Upper lobe of right lung (tissue), 1 donor: ENCODE measurements around the gene TRA2B. TPM values are rescaled to one million over a fixed set of nuclear protein-coding genes. Genes with fewer than 3 reads are reported as not detected.

ENCODE experiments used
- ATAC-seq: fragments of 200-7000 bp; cut with Tn5 transposase; one replicate; pipeline ENCODE4 v1.9.1; 2020; ENCODE audit warnings: mild to moderate bottlenecking, moderate library complexity
- DNase-seq: peaks from one replicate; pipeline ENCODE4 v3.0.0-alpha.2; 2020
- H3K27ac ChIP-seq: fragments of 200-600 bp; one replicate; pipeline ENCODE4 v1.8.0; 2022
- H3K27me3 ChIP-seq: fragments of 200-600 bp; one replicate; pipeline ENCODE4 v1.8.0; 2022; ENCODE audit warnings: mild to moderate bottlenecking
- H3K36me3 ChIP-seq: fragments of 200-600 bp; one replicate; pipeline ENCODE4 v1.8.0; 2022
- H3K4me1 ChIP-seq: fragments of 200-600 bp; one replicate; pipeline ENCODE4 v1.8.0; 2022
- H3K4me3 ChIP-seq: fragments of 200-600 bp; one replicate; pipeline ENCODE4 v1.8.0; 2022; ENCODE audit warnings: mild to moderate bottlenecking
- H3K9me3 ChIP-seq: fragments of 200-600 bp; one replicate; pipeline ENCODE4 v1.8.0; 2022
- intact Hi-C: fragments of 100-400 bp; cut with DNase I; formaldehyde crosslinking; loops from one replicate; pipeline ENCODE4 v1.11.0; 2022
- long read RNA-seq: library from polyadenylated mRNA; unstranded; transcript quantifications from one replicate; pipeline ENCODE4 v2.0.0, GENCODE V29; 2021
- total RNA-seq: library from RNA; stranded (reverse); fragmentation: NEBNext Ultra II Directional; extraction: Animal tissue kit (Norgen Biotek cat#: 25700); gene quantifications from one replicate; pipeline ENCODE4 v1.2.1, GENCODE V29; 2021
- TF ChIP-seq, protein P1 (sequence below): fragments of 200-600 bp; IDR thresholded peaks from one replicate; pipeline ENCODE4 v1.8.0; 2022; ENCODE audit warnings: antibody characterized with exemption
- donor health status: DM: no; HTN: yes; CAD: no; lungs with severe emphysema.

Gene TRA2B
- 92.7 TPM for total RNA-seq
- long read RNA-seq, full-length matches to known transcripts = 24 of 29 reads
- long read RNA-seq, partial matches to known transcripts = 1 of 29 reads
- long read RNA-seq, other reads (novel, unspliced or antisense) = 4 of 29 reads

DNA sequence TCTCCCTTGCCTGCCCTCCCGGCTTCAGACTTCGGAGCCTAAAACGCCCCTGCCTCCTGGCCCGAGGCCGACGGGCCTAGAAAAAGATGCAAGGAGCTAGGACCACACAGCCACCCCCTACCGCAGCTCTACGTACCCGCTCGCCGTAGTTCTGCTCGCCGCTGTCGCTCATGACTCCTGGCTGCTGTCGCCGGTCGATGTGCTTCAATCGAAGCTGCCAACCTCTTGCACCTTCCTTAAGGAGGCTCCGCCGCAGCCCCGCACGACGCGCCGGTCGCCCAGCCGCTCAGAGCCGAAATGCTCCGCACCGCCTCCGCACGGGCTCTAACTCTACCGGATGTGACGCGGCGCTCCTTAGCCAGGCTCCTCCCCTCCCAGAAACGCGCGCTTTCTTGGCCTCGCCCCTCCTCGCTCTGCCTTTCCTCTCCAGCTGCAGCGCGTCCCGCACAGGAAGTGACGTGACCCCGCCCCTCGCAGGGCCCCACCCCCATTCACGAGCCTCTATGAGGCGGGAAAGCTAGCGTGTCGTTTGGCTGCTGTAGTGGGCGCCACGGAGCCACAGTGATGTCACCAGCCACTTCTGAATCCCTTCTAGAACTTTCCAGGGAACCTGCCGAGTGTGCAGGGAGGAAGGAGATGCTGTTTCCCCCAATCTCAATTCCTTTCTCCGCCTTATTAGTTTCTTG is at the start of gene TRA2B:
Gene TRA2B, minus strand, starts transcription at position 326 of the 686 bp plus-strand sequence. Its CDS starts 154 bp downstream, at position 172.
- Histone ChIP-seq H3K36me3 (no peaks in the 10 kb centered on the region), H3K9me3 (no peaks in the 10 kb centered on the region), H3K4me3 (peak within 1 kb of the TSS; percentile 78), H3K4me1 (peaks cover 23% of the 10 kb centered on the region), H3K27ac (peak within 1 kb of the TSS; percentile 99), H3K27me3 (no peaks in the 10 kb centered on the region)
- intact Hi-C loops = no loop called here
- DNase-seq = peak; percentile 99
- TF ChIP-seq, protein P1, sequence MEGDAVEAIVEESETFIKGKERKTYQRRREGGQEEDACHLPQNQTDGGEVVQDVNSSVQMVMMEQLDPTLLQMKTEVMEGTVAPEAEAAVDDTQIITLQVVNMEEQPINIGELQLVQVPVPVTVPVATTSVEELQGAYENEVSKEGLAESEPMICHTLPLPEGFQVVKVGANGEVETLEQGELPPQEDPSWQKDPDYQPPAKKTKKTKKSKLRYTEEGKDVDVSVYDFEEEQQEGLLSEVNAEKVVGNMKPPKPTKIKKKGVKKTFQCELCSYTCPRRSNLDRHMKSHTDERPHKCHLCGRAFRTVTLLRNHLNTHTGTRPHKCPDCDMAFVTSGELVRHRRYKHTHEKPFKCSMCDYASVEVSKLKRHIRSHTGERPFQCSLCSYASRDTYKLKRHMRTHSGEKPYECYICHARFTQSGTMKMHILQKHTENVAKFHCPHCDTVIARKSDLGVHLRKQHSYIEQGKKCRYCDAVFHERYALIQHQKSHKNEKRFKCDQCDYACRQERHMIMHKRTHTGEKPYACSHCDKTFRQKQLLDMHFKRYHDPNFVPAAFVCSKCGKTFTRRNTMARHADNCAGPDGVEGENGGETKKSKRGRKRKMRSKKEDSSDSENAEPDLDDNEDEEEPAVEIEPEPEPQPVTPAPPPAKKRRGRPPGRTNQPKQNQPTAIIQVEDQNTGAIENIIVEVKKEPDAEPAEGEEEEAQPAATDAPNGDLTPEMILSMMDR = peak; percentile 47
- ATAC-seq = peak; percentile 98

DNA sequence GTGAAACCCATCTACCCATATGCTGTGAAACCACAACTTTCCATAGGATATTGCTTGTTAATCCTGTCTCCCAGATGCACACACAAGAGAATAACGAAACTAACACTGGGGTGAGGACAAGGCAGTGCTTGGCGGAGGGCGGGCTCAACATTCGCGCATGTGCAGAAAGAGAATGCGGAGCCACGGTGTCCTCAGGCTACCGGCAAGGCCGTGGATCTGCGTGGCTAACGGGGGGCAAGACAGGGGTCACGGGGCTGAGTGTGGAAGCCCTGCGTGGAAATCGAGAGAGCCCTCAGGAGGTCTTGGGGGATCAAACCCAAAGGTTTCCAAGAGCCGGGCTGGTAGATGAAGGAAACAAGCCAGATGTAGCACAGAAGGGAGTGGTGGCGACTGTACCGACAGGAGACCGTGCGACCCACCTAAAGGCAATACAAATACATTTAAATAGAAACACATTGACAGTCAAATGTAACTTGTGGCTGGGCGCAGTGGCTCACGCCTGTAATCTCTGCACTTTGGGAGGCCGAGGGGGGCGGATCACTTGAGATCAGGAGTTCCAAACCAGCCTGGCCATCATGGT is 48.5 kb upstream of the TRA2B start:
- H3K4me1 ChIP-seq = peaks cover 4% of the 10 kb centered on the region
- DNase-seq (no peak), ATAC-seq (no peak)
- intact Hi-C loops = loop anchor here (10.0 kb wide), 2 partner anchors 259 to 549 kb away; no protein-coding TSS in a partner anchor
- TF ChIP-seq, protein P1 = no peak
- H3K4me3 ChIP-seq = no peak overlapping the region
- H3K36me3 ChIP-seq = no peaks in the 10 kb centered on the region
- H3K27me3 ChIP-seq = peaks cover 5% of the 10 kb centered on the region
- H3K9me3 ChIP-seq = no peaks in the 10 kb centered on the region
- no peak overlapping the region for H3K27ac ChIP-seq

DNA sequence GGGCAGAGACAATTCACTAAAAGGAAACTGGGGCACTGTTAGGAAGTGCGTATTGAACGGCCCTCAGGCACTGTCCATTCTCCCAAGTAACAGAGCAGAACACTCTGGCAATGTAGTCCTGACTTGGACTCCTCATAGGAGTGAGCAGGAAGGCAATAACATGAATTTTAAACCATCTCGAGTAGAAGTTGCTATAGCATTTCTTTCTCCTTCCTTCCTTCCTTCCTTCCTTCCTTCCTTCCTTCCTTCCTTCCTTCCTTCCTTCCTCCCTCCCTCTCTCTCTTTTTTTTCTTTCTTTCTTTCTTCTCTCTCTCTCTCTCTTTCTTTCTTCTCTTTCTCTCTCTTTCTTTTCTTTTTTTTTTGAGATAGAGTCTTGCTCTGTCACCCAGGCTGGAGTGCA is 46.4 kb upstream of the TRA2B start:
- Histone ChIP-seq H3K27me3 (peaks cover 5% of the 10 kb centered on the region), H3K27ac (no peak overlapping the region)

DNA sequence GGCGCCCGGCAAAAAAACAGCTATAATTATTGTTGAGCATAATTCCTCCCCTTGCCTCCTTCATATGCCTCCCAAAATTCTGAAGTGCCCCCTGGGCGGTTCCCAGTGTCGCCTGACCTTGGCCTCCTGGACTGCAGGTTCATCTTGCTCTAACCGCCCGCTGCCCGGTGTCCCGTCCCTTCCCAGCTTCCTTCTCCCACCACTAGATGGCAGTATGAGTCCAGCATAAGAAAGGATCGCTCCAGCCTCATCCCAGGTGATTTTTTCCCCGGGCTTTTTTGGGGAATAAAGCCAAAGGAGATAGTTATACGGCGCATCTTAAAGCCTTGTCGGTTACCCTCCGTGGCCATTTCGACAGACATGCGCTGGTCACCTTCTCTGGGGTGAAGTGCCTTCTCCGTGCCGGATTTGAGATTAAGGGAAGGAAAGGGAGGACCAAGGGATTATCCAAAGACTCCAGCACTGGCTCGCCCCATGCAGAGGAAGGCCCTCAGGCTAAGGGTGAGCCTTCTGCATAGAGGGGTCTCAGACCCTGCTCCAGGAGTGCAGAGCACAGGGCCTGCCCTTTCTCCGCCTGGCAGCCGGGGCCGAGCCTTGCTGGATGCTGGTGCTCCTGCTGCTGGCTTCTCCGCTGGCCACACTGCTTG is 45.8 kb upstream of the TRA2B start:
- intact Hi-C loops = loop anchor here (10.0 kb wide), 2 partner anchors 261 to 551 kb away; no protein-coding TSS in a partner anchor
- ATAC-seq = peak; percentile 97
- Histone ChIP-seq H3K36me3 (no peaks in the 10 kb centered on the region), H3K9me3 (no peaks in the 10 kb centered on the region), H3K27ac (no peak overlapping the region), H3K4me1 (peaks cover 4% of the 10 kb centered on the region), H3K4me3 (no peak overlapping the region), H3K27me3 (peaks cover 5% of the 10 kb centered on the region)
- peak; percentile 71 for DNase-seq
- TF ChIP-seq, protein P1 = peak; percentile 94

More for the DNA sequence above, 46.4 kb upstream of the TRA2B start:
- H3K4me1 ChIP-seq = peaks cover 4% of the 10 kb centered on the region
- intact Hi-C loops = loop anchor here (10.0 kb wide), 2 partner anchors 261 to 551 kb away; no protein-coding TSS in a partner anchor
- DNase-seq = no peak
- no peaks in the 10 kb centered on the region for H3K9me3 ChIP-seq
- H3K36me3 ChIP-seq = no peaks in the 10 kb centered on the region
- no peak for ATAC-seq
- no peak overlapping the region for H3K4me3 ChIP-seq
- TF ChIP-seq, protein P1 = no peak

DNA sequence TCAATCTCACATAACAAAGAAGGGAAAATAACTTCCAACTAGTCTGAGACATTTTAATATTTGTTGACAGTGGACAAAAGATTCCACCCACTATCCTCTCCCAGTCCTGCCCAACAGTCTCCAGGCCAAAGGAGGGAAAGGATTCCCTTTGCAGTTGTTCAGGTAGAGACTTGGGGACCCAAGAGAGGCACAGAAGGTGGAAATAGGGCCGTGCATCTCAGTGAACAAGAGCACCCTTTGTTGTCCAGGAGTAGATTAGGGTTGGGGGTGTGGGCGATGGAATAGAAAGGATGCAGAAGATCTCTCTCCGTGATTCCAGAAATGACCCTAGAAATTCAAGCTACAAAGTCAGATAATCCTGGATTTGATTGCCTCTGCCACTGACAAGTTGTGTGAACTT is 44.8 kb upstream of the TRA2B start:
- DNase-seq (no peak), ATAC-seq (no peak)
- intact Hi-C loops = loop anchor here (10.0 kb wide), 2 partner anchors 262 to 552 kb away; no protein-coding TSS in a partner anchor
- peaks cover 4% of the 10 kb centered on the region for H3K4me1 ChIP-seq
- TF ChIP-seq, protein P1 = no peak
- H3K27ac ChIP-seq = no peak overlapping the region
- no peak overlapping the region for H3K4me3 ChIP-seq
- H3K27me3 ChIP-seq = peaks cover 5% of the 10 kb centered on the region
- H3K9me3 ChIP-seq = no peaks in the 10 kb centered on the region
- H3K36me3 ChIP-seq = no peaks in the 10 kb centered on the region
